Measurements from ENCODE around the gene ABHD16A.

ABHD16A gene

GRCh38 chr6:31732029-31732428 is 28.9 kb upstream of the ABHD16A start:
- no peak for DNase-seq (ENCODE audit: low read depth in 2 of 3, low spot score in 1 of 3)

- DNase-seq (ENCODE audit: low read depth in 2 of 3, low spot score in 1 of 3): no peak
These were observed 27.5 kb upstream of the ABHD16A start for GRCh38 chr6:31730631-31731086.

GRCh38 chr6:31729979-31730630 is 27.0 kb upstream of the ABHD16A start:
- DNase-seq (ENCODE audit: low read depth in 2 of 3, low spot score in 1 of 3): peak in 2 of 3 donors; percentile 49 to 54

GRCh38 chr6:31729515-31729978 is 26.4 kb upstream of the ABHD16A start:
- DNase-seq (ENCODE audit: low read depth in 2 of 3, low spot score in 1 of 3): peak; percentile 52 to 79 (median 73)

- no peak for DNase-seq (ENCODE audit: low read depth in 2 of 3, low spot score in 1 of 3)
These were observed 25.8 kb upstream of the ABHD16A start, which contains the start of gene DDAH2 for GRCh38 chr6:31728767-31729514. Gene DDAH2, minus strand, starts transcription at chr6:31729299. Its CDS starts 138 bp downstream, at chr6:31729161.

- no peak for DNase-seq (ENCODE audit: low read depth in 2 of 3, low spot score in 1 of 3)
These were observed 24.9 kb upstream of the ABHD16A start for GRCh38 chr6:31727717-31728671.

- no peak for DNase-seq (ENCODE audit: low read depth in 2 of 3, low spot score in 1 of 3)
These were observed 24.1 kb upstream of the ABHD16A start for GRCh38 chr6:31727034-31727716.

GRCh38 chr6:31725502-31726350 is 22.6 kb upstream of the ABHD16A start:
- DNase-seq (ENCODE audit: low read depth in 2 of 3, low spot score in 1 of 3): no peak

- DNase-seq (ENCODE audit: low read depth in 2 of 3, low spot score in 1 of 3): no peak
These were observed 21.0 kb upstream of the ABHD16A start for GRCh38 chr6:31723980-31724691.

- no peak for DNase-seq (ENCODE audit: low read depth in 2 of 3, low spot score in 1 of 3)
These were observed 20.3 kb upstream of the ABHD16A start, which contains the start of gene MPIG6B for GRCh38 chr6:31723245-31723979. Gene MPIG6B, plus strand, starts transcription at chr6:31723373. Its CDS starts 11 bp downstream, at chr6:31723384.

GRCh38 chr6:31722173-31722572 is 19.0 kb upstream of the ABHD16A start:
- DNase-seq (ENCODE audit: low read depth in 2 of 3, low spot score in 1 of 3): no peak

- no peak for DNase-seq (ENCODE audit: low read depth in 2 of 3, low spot score in 1 of 3)
These were observed 18.4 kb upstream of the ABHD16A start, which contains the start of gene LY6G6C for GRCh38 chr6:31721351-31722020. Gene LY6G6C, minus strand, starts transcription at chr6:31721746. Its CDS starts 67 bp downstream, at chr6:31721679.

- no peak for DNase-seq (ENCODE audit: low read depth in 2 of 3, low spot score in 1 of 3)
These were observed 17.2 kb upstream of the ABHD16A start for GRCh38 chr6:31720196-31720770.

GRCh38 chr6:31719001-31719400 is 15.9 kb upstream of the ABHD16A start:
- no peak for DNase-seq (ENCODE audit: low read depth in 2 of 3, low spot score in 1 of 3)

GRCh38 chr6:31718265-31718664 is 15.1 kb upstream of the ABHD16A start:
- no peak for DNase-seq (ENCODE audit: low read depth in 2 of 3, low spot score in 1 of 3)

- DNase-seq (ENCODE audit: low read depth in 2 of 3, low spot score in 1 of 3): no peak
These were observed 14.5 kb upstream of the ABHD16A start for GRCh38 chr6:31717499-31718222.
